ENCODE data around the gene CLDN34.

GRCh38 chrX:9995855-9996339 lies 28.7 kb downstream of the CLDN34 start:
- TF ChIP-seq CTCF (conservative IDR thresholded peaks at IDR 0.05; ENCODE audit: low read depth in 2 of 2): peak; percentile 81 to 93
- no peak for TF ChIP-seq EZH2 (IDR thresholded peaks at IDR 0.05; ENCODE audit: low read depth, unreplicated experiment)
- TF ChIP-seq POLR2AphosphoS5 (IDR thresholded peaks at IDR 0.05; ENCODE audit: low read depth): no peak
- TF ChIP-seq REST (IDR thresholded peaks at IDR 0.05; ENCODE audit: unreplicated experiment): no peak
- TF ChIP-seq CREB1 (CRISPR knock-in tag; IDR thresholded peaks at IDR 0.05; ENCODE audit: low read depth): no peak
- TF ChIP-seq EZH2phosphoT487 (IDR thresholded peaks at IDR 0.05; ENCODE audit: unreplicated experiment): no peak
- TF ChIP-seq ETS1 (IDR thresholded peaks at IDR 0.05): no peak
- TF ChIP-seq ZNF114 (CRISPR knock-in tag; IDR thresholded peaks at IDR 0.05): no peak
- no peak for TF ChIP-seq JUNB (IDR thresholded peaks at IDR 0.05; ENCODE audit: unreplicated experiment)
- no peak for TF ChIP-seq NANOG (IDR thresholded peaks at IDR 0.05; ENCODE audit: borderline replicate concordance)
- TF ChIP-seq STAT1 (IDR thresholded peaks at IDR 0.05; ENCODE audit: unreplicated experiment): no peak
- TF ChIP-seq ZNF462 (CRISPR knock-in tag; IDR thresholded peaks at IDR 0.05): no peak
- TF ChIP-seq ZNF331 (CRISPR knock-in tag; IDR thresholded peaks at IDR 0.05; ENCODE audit: low read depth): no peak
